Stimulated activated CD4-positive, alpha-beta T cell treated with anti-CD3 and anti-CD28 coated beads, Interleukin-12 subunit alpha, Interleukin-12 subunit beta, amount 100 ng/mL, for 24 hours (primary cell): ENCODE measurements around the gene EPN1.

Source experiments
- DNase-seq, 2 experiments: peaks; one replicate each; pipeline ENCODE4 v3.0.0-alpha.2; 2020; ENCODE audit warnings: low read depth in 2 of 2

Gene EPN1

GRCh38 chr19:55646889-55647731 lies 27.9 kb upstream of the EPN1 start:
- DNase-seq = no peak

GRCh38 chr19:55647732-55648584 lies 27.1 kb upstream of the EPN1 start, which contains the start of gene CCDC106:
Gene CCDC106, plus strand, starts transcription at chr19:55648212. Its CDS starts 835 bp downstream, at chr19:55649047.
- DNase-seq = no peak

GRCh38 chr19:55648585-55649267 lies 26.3 kb upstream of the EPN1 start:
- DNase-seq = no peak

GRCh38 chr19:55649268-55650125 lies 25.5 kb upstream of the EPN1 start:
- DNase-seq = no peak

DNA sequence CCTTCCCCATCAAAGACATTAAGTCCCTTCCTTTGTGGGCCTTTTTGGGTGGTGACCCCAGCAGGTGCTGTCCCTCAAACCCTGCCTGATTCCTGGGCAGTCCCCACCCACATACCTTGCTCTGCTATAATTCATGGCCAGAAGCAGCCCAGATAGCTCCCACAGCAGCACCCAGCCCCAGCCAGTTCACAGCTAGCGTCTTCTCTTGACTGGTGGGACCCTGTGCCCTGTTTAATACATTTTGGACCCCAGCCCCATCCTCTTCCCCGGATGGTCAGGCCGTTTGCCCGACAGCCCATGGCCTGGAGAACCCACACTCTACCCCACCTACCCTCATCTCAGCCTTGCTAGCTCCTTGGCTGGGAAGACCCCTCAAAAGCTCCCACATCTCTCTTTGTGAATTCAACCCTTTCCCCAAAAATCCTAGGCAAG lies 24.9 kb upstream of the EPN1 start:
- DNase-seq = no peak

DNA sequence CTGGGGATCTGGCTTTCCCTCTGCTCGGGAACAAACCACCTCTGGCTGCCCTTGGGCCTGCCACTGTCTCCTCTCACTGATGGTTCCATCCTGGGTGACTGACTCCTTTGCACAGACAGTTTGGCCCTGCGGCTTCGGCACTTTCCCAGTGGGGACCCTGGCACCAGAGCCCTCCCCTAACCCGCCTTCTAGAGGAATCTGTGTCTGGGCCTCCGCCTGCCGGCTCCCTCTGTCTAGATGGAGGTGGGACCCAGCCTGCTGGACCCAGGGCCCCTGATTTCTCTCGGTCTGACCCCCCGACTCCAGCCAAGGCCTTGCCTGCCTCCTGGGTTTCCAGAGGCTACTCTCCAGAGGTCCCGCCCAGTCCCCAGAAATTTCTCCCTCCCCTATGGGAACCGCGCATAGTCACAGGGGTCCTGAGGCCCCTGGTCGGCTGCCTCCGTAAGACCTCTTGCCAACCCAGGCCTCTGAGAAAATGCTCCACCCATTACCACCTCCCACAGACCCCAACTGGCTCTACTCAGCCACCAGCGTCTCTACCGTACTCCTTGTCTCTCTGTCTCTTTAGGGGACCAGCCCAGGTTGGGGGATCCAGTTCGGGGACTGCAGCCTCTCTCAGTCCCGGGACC lies 24.3 kb upstream of the EPN1 start:
- no peak for DNase-seq

- no peak for DNase-seq
Measured at GRCh38 chr19:55651236-55651635, 23.8 kb upstream of the EPN1 start.

- no peak for DNase-seq
Measured at GRCh38 chr19:55652311-55653128, 22.5 kb upstream of the EPN1 start.

DNA sequence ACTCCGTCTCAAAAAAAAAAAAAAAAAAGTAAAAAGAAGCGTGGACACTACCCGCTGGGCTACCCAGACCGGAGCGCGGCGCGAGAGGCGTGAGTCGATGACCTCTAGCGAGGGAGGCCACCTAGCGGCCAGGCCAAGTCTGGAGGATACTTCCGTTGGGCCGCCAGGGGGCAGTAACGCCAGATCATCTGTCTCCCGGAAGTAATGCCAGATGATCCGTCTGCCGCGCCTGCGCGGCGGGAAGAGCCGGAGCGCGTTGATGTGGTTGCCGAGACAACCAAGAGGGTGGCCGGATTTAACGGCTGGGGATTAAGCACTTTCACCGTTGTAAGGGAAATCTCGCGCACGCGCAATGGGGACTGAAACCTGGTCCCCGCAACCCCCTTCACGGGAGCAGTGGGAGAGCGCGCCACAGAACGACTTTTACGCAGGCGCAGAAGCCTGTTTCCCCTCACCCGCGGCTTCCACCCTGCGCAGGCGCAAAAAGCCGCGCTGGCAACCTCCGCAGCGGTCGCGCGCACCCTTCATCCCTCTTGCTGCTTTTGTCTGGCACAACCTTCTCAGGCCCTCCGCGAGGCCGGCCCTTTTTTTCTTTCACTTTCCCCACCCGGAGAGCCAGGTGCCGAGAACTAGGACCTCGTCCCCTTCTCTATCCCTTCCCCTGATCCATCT lies 21.2 kb upstream of the EPN1 start:
- DNase-seq = peak; percentile 94 to 98

DNA sequence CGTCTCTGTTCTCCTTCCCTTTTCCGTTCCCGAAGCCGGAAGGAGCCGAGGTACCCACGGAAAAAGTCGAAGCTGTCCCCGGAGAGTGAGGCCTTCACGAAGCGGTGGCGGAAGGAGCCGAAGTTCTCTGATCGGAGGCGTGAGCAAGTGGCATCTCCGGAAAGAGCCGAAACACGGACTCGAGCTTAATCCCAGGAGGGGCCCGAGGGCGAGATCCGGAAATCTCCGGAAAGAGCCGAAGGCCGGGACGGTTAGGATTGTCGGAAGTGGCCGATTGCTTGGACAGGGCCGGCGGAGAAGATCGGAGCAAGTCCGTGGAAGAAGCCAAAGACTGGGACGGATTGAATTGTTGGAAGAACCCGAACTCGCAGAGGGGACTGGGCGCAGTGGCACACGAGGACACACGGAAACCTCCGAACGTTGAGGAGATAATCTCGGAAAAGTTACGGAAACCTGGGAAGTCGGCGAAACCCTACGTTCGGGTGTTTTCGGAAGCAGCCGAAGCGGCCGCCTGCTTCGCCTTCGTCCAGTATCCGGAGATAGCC lies 20.6 kb upstream of the EPN1 start:
- DNase-seq = peak; percentile 98 to 99

GRCh38 chr19:55654868-55655647 lies 20.0 kb upstream of the EPN1 start, which contains the start of gene U2AF2:
Gene U2AF2, plus strand, starts transcription at chr19:55655035. Its CDS starts 70 bp downstream, at chr19:55655105.
- peak; percentile 93 to 94 for DNase-seq

- no peak for DNase-seq
Measured at GRCh38 chr19:55655648-55656040, 19.4 kb upstream of the EPN1 start.

- no peak for DNase-seq
Measured at GRCh38 chr19:55656552-55656951, 18.5 kb upstream of the EPN1 start.

GRCh38 chr19:55656988-55657747 lies 17.9 kb upstream of the EPN1 start:
- no peak for DNase-seq

- DNase-seq = no peak
Measured at GRCh38 chr19:55658846-55659459, 16.1 kb upstream of the EPN1 start.

DNA sequence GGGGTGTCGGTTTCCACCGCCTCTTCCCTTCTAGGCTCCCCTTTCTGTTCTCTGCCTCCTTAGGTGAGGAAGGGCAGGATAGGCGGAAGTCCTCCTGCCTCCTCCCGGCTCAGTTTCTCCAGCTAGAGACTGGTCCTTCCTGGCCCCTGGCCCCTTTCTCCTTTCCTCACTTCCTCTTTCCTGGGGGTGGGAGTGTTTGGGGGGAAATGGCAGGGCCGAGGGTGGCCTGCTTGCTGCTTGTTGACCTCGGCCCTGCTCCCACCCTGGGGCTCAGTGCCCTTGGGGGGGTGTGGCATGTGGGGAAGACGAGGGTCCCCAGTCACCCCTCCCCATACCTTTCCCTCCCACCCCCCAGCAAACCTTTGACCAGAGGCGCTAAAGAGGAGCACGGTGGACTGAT lies 15.2 kb upstream of the EPN1 start:
- DNase-seq = no peak

- no peak for DNase-seq
Measured at GRCh38 chr19:55660404-55660803, 14.6 kb upstream of the EPN1 start.
